ENCODE results near the gene PROZ.
"Not testable (repeated sequence)": the region's sequence is repeated elsewhere in the genome, so short reads cannot be mapped to it uniquely, and the experiment has no call there.

Gene PROZ

GRCh38 chr13:113159701-113160100 lies 1.3 kb downstream of the PROZ start:
- Histone ChIP-seq H3K9ac (ENCODE audit: low read length) (no peak overlapping the region), H3K36me3 (ENCODE audit: control insufficient read depth, insufficient read depth, low read length) (no peaks in the 10 kb centered on the region), H3K27me3 (ENCODE audit: control insufficient read depth, insufficient read depth, low read length) (peaks cover 4% of the 10 kb centered on the region), H3K27ac (ENCODE audit: low read depth, low read length) (no peak overlapping the region), H3K4me3 (ENCODE audit: low read length) (no peak overlapping the region), H3K4me1 (ENCODE audit: control insufficient read depth, insufficient read depth, low read length) (no peaks in the 10 kb centered on the region)

- no peak overlapping the region for H3K27ac ChIP-seq (ENCODE audit: low read depth, low read length)
Measured at GRCh38 chr13:113160983-113161382, 2.5 kb downstream of the PROZ start.

DNA sequence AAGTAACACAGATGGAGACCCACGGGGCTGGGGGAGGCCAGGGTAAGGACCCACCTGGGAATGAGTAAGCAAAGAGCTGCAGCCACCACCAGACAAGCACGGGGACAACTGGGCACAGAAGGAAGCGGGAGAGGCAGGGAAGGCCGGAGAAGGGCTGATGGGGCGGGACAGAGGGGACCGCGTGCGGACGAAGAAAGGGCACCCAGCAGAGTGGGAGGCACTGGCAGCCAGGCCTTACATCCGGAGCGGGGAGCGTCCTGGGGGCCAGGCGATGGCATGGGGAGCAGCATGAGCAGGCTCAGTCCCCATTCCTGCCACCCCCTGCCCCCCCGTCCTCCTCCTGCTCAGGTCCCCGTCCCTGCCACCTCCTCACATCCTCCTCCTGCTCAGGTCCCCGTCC lies 3.0 kb downstream of the PROZ start:
- no peaks in the 10 kb centered on the region for H3K36me3 ChIP-seq (ENCODE audit: control insufficient read depth, insufficient read depth, low read length)
- H3K4me1 ChIP-seq (ENCODE audit: control insufficient read depth, insufficient read depth, low read length) = no peaks in the 10 kb centered on the region
- H3K27me3 ChIP-seq (ENCODE audit: control insufficient read depth, insufficient read depth, low read length) = peaks cover 4% of the 10 kb centered on the region
- no peak overlapping the region for H3K4me3 ChIP-seq (ENCODE audit: low read length)
- no peak overlapping the region for H3K9ac ChIP-seq (ENCODE audit: low read length)
- H3K27ac ChIP-seq (ENCODE audit: low read depth, low read length) = no peak overlapping the region

More at GRCh38 chr13:113160983-113161382, 2.5 kb downstream of the PROZ start:
- Histone ChIP-seq H3K36me3 (ENCODE audit: control insufficient read depth, insufficient read depth, low read length) (no peaks in the 10 kb centered on the region), H3K27me3 (ENCODE audit: control insufficient read depth, insufficient read depth, low read length) (peaks cover 4% of the 10 kb centered on the region), H3K4me1 (ENCODE audit: control insufficient read depth, insufficient read depth, low read length) (no peaks in the 10 kb centered on the region), H3K4me3 (ENCODE audit: low read length) (no peak overlapping the region), H3K9ac (ENCODE audit: low read length) (no peak overlapping the region)

DNA sequence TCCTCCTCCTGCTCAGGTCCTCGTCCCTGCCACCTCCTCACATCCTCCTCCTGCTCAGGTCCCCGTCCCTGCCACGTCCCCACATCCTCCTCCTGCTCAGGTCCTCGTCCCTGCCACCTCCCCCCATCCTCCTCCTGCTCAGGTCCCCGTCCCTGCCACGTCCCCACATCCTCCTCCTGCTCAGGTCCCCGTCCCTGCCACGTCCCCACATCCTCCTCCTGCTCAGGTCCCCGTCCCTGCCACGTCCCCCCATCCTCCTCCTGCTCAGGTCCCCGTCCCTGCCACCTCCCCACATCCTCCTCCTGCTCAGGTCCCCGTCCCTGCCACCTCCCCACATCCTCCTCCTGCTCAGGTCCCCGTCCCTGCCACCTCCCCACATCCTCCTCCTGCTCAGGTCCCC lies 3.5 kb downstream of the PROZ start:
- H3K27me3 ChIP-seq (ENCODE audit: control insufficient read depth, insufficient read depth, low read length); H3K4me1 ChIP-seq (ENCODE audit: control insufficient read depth, insufficient read depth, low read length); H3K9ac ChIP-seq (ENCODE audit: low read length); H3K27ac ChIP-seq (ENCODE audit: low read depth, low read length); H3K36me3 ChIP-seq (ENCODE audit: control insufficient read depth, insufficient read depth, low read length); H3K4me3 ChIP-seq (ENCODE audit: low read length): not testable (repeated sequence)

DNA sequence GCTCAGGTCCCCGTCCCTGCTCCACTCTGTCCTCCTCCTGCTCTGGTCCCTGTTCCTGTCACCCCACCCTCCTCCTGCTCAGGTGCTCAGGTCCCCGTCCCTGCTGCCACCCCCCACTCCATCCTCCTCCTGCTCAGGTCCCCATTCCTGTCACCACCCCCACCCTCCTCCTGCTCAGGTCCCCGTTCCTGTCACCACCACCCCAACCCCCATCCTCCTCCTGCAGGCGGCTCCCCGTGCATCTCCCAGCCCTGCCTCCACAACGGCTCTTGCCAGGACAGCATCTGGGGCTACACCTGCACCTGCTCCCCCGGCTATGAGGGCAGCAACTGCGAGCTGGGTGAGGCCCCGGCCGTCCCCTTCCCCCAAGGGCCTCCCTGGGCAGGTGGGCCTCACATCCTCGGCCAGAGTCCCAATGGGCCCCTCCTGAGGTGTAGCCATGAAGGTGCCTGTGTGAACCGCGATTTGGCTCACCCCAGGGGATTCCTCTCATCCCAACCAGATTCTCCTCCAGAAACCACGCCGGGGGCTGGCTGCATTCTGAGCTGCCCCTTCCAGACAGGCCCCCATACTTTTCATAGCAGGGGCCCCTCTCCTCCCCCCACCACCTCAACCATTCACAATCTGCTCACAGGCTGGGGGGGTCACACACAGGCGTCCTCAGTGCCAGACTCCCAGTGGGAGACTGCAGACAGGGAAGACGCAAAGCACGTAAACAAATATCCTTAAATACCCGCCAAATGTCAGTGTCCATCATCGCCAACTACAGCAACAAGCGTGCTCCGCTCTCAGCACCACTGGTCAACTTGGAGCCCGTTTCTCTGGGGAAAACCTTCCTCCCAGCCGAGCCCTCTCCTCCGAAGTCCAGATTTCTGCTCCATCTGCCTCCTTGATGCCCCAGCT lies 4.6 kb downstream of the PROZ start:
- H3K9ac ChIP-seq (ENCODE audit: low read length) = no peak overlapping the region
- no peak overlapping the region for H3K27ac ChIP-seq (ENCODE audit: low read depth, low read length)
- H3K4me3 ChIP-seq (ENCODE audit: low read length) = no peak overlapping the region
- H3K27me3 ChIP-seq (ENCODE audit: control insufficient read depth, insufficient read depth, low read length) = peaks cover 4% of the 10 kb centered on the region
- H3K36me3 ChIP-seq (ENCODE audit: control insufficient read depth, insufficient read depth, low read length) = no peaks in the 10 kb centered on the region
- H3K4me1 ChIP-seq (ENCODE audit: control insufficient read depth, insufficient read depth, low read length) = no peaks in the 10 kb centered on the region

- Histone ChIP-seq H3K27me3 (ENCODE audit: control insufficient read depth, insufficient read depth, low read length) (peaks cover 4% of the 10 kb centered on the region), H3K4me1 (ENCODE audit: control insufficient read depth, insufficient read depth, low read length) (no peaks in the 10 kb centered on the region), H3K4me3 (ENCODE audit: low read length) (no peak overlapping the region)
Measured at GRCh38 chr13:113164492-113164891, 6.0 kb downstream of the PROZ start.

DNA sequence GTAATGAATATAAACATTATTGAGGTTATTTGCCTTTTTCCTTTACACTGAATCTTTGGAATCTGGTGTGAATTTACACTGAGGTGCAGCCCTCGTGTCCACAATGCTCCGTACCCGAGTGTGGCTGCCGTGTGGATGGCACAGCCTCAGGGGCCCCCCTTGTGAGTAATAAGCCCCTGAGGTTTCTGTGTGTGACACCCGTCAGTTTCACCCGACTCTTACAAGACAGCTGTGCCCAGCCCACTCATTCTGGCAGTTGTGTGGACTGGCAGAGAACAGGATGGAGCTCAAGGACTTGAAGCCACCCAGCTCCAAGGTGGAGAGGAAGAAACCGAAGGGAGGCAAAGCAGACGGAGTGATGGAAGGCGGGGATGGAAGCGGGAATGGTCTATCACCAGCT lies 7.8 kb downstream of the PROZ start:
- Histone ChIP-seq H3K36me3 (ENCODE audit: control insufficient read depth, insufficient read depth, low read length) (peaks cover 1% of the 10 kb centered on the region), H3K4me1 (ENCODE audit: control insufficient read depth, insufficient read depth, low read length) (no peaks in the 10 kb centered on the region), H3K4me3 (ENCODE audit: low read length) (no peak overlapping the region), H3K27me3 (ENCODE audit: control insufficient read depth, insufficient read depth, low read length) (peaks cover 4% of the 10 kb centered on the region), H3K9ac (ENCODE audit: low read length) (no peak overlapping the region), H3K27ac (ENCODE audit: low read depth, low read length) (no peak overlapping the region)

More at GRCh38 chr13:113164492-113164891, 6.0 kb downstream of the PROZ start:
- no peak overlapping the region for H3K27ac ChIP-seq (ENCODE audit: low read depth, low read length)
- no peak overlapping the region for H3K9ac ChIP-seq (ENCODE audit: low read length)
- H3K36me3 ChIP-seq (ENCODE audit: control insufficient read depth, insufficient read depth, low read length) = no peaks in the 10 kb centered on the region

- H3K4me3 ChIP-seq (ENCODE audit: low read length) = no peak overlapping the region
- H3K9ac ChIP-seq (ENCODE audit: low read length) = no peak overlapping the region
- peaks cover 3% of the 10 kb centered on the region for H3K36me3 ChIP-seq (ENCODE audit: control insufficient read depth, insufficient read depth, low read length)
- H3K27ac ChIP-seq (ENCODE audit: low read depth, low read length) = no peak overlapping the region
- H3K27me3 ChIP-seq (ENCODE audit: control insufficient read depth, insufficient read depth, low read length) = peaks cover 4% of the 10 kb centered on the region
- no peaks in the 10 kb centered on the region for H3K4me1 ChIP-seq (ENCODE audit: control insufficient read depth, insufficient read depth, low read length)
Measured at GRCh38 chr13:113166681-113167080, 8.2 kb downstream of the PROZ start.

- Histone ChIP-seq H3K9ac (ENCODE audit: low read length) (no peak overlapping the region), H3K4me1 (ENCODE audit: control insufficient read depth, insufficient read depth, low read length) (no peaks in the 10 kb centered on the region), H3K27ac (ENCODE audit: low read depth, low read length) (no peak overlapping the region), H3K4me3 (ENCODE audit: low read length) (no peak overlapping the region), H3K36me3 (ENCODE audit: control insufficient read depth, insufficient read depth, low read length) (peaks cover 3% of the 10 kb centered on the region), H3K27me3 (ENCODE audit: control insufficient read depth, insufficient read depth, low read length) (peaks cover 4% of the 10 kb centered on the region)
Measured at GRCh38 chr13:113167155-113167554, 8.7 kb downstream of the PROZ start.

GRCh38 chr13:113167575-113167974 lies 9.1 kb downstream of the PROZ start:
- H3K4me3 ChIP-seq (ENCODE audit: low read length) = no peak overlapping the region
- no peak overlapping the region for H3K9ac ChIP-seq (ENCODE audit: low read length)
- H3K27me3 ChIP-seq (ENCODE audit: control insufficient read depth, insufficient read depth, low read length) = peaks cover 4% of the 10 kb centered on the region

GRCh38 chr13:113168211-113168610 lies 9.8 kb downstream of the PROZ start:
- peaks cover 3% of the 10 kb centered on the region for H3K36me3 ChIP-seq (ENCODE audit: control insufficient read depth, insufficient read depth, low read length)
- peaks cover 4% of the 10 kb centered on the region for H3K27me3 ChIP-seq (ENCODE audit: control insufficient read depth, insufficient read depth, low read length)
- H3K4me1 ChIP-seq (ENCODE audit: control insufficient read depth, insufficient read depth, low read length) = no peaks in the 10 kb centered on the region
- H3K4me3 ChIP-seq (ENCODE audit: low read length) = no peak overlapping the region
- H3K27ac ChIP-seq (ENCODE audit: low read depth, low read length) = no peak overlapping the region
- no peak overlapping the region for H3K9ac ChIP-seq (ENCODE audit: low read length)

More at GRCh38 chr13:113167575-113167974, 9.1 kb downstream of the PROZ start:
- Histone ChIP-seq H3K27ac (ENCODE audit: low read depth, low read length) (no peak overlapping the region), H3K36me3 (ENCODE audit: control insufficient read depth, insufficient read depth, low read length) (peaks cover 3% of the 10 kb centered on the region), H3K4me1 (ENCODE audit: control insufficient read depth, insufficient read depth, low read length) (no peaks in the 10 kb centered on the region)

GRCh38 chr13:113169277-113170272 lies 11.1 kb downstream of the PROZ start:
- Histone ChIP-seq H3K4me1 (ENCODE audit: control insufficient read depth, insufficient read depth, low read length) (no peaks in the 10 kb centered on the region), H3K9ac (ENCODE audit: low read length) (no peak overlapping the region), H3K36me3 (ENCODE audit: control insufficient read depth, insufficient read depth, low read length) (peaks cover 3% of the 10 kb centered on the region), H3K27ac (ENCODE audit: low read depth, low read length) (no peak overlapping the region), H3K4me3 (ENCODE audit: low read length) (no peak overlapping the region), H3K27me3 (ENCODE audit: control insufficient read depth, insufficient read depth, low read length) (no peaks in the 10 kb centered on the region)

Data from rectal smooth muscle tissue (tissue), 1 donor.